Activated B cell treated with CpG ODN at 0.5 μM for 24 hours (primary cell): ENCODE data around the gene ZBTB21. TPM values are rescaled to one million over a fixed set of nuclear protein-coding genes. Genes with fewer than 3 reads are reported as not detected.

ENCODE experiments used
- ATAC-seq: fragments of 200-7000 bp; cut with Tn5 transposase; one replicate; pipeline ENCODE4 v1.10.0; 2021; ENCODE audit warnings: low read depth, mild to moderate bottlenecking, moderate library complexity
- CTCF ChIA-PET: fragments of 350-600 bp; sonication (Branson Sonifier 250); formaldehyde crosslinking; loops from one replicate; lab custom pipeline; 2021; ENCODE audit warnings: antibody characterized with exemption; lab: Charles Lee
- POLR2A ChIA-PET: fragments of 350-600 bp; sonication (Branson Sonifier 250); formaldehyde crosslinking; loops from one replicate; lab custom pipeline; 2021; ENCODE audit warnings: antibody characterized with exemption; lab: Charles Lee
- DNase-seq: peaks from one replicate; pipeline ENCODE4 v3.0.0; 2022
- H3K27ac Mint-ChIP-seq: one replicate; pipeline ENCODE4 v1.8.0; 2020; ENCODE audit warnings: mixed read lengths
- H3K27me3 Mint-ChIP-seq: one replicate; pipeline ENCODE4 v1.8.0; 2021; ENCODE audit warnings: mixed read lengths
- H3K36me3 Mint-ChIP-seq: one replicate; pipeline ENCODE4 v1.8.0; 2021; ENCODE audit warnings: low read depth, mixed read lengths
- H3K4me1 Mint-ChIP-seq: one replicate; pipeline ENCODE4 v1.8.0; 2021; ENCODE audit warnings: mixed read lengths
- H3K4me3 Mint-ChIP-seq: one replicate; pipeline ENCODE4 v1.8.0; 2020; ENCODE audit warnings: mild to moderate bottlenecking, mixed read lengths
- H3K9me3 Mint-ChIP-seq: one replicate; pipeline ENCODE4 v1.8.0; 2020; ENCODE audit warnings: mixed read lengths
- CTCF ChIP-seq: fragments of 200-600 bp; IDR thresholded peaks from one replicate; pipeline ENCODE4 v1.8.0; 2022; ENCODE audit warnings: antibody characterized with exemption, mild to moderate bottlenecking
- intact Hi-C: fragments of 100-400 bp; cut with micrococcal nuclease; formaldehyde crosslinking; loops from one replicate; pipeline ENCODE4 v1.15.1; 2024
- total RNA-seq: library from RNA; stranded (reverse); gene quantifications from 2 replicates; pipeline ENCODE4 v1.2.3, GENCODE V29; 2022

The ZBTB21 gene
- 24.2 and 25.4 TPM in 2 replicates for total RNA-seq

- Mint-ChIP-seq H3K36me3 (peaks cover 27% of the 10 kb centered on the region), H3K9me3 (peaks cover 4% of the 10 kb centered on the region), H3K27me3 (no peaks in the 10 kb centered on the region), H3K4me1 (peaks cover 36% of the 10 kb centered on the region), H3K4me3 (peak within 1 kb of the TSS; percentile 98), H3K27ac (peak within 1 kb of the TSS; percentile 100)
- ChIA-PET POLR2A (interaction anchor here (0.6 to 4.0 kb wide), 15 partner anchors 11 to 640 kb away, joined by 3 to 21 read pairs (median 5); no protein-coding TSS in a partner anchor), CTCF (interaction anchor here (1.9 to 2.6 kb wide), 2 partner anchors 98 to 108 kb away, joined by 8 to 16 read pairs; no protein-coding TSS in a partner anchor)
- DNase-seq (peak; percentile 97), ATAC-seq (peak; percentile 79)
- no peak for TF ChIP-seq CTCF
- intact Hi-C loops = loop anchor here (1.0 to 10.0 kb wide), 9 partner anchors 53 to 643 kb away; partner anchors contain the start of genes C2CD2 and PRDM15
Observed at GRCh38 chr21:42009831-42010506, at the start of gene ZBTB21. ZBTB21 (minus strand) TSS chr21:42010360; CDS start chr21:41994095, 16,265 bp downstream.

GRCh38 chr21:42059721-42060120 is 49.6 kb upstream of the ZBTB21 start:
- Mint-ChIP-seq H3K36me3 (no peaks in the 10 kb centered on the region), H3K9me3 (no peaks in the 10 kb centered on the region), H3K27ac (peak overlapping the region; percentile 24), H3K27me3 (no peaks in the 10 kb centered on the region), H3K4me3 (no peak overlapping the region), H3K4me1 (peaks cover 69% of the 10 kb centered on the region)
- DNase-seq (no peak), ATAC-seq (no peak)
- CTCF ChIA-PET = interaction anchor here (1.3 kb wide), 1 partner anchor 48 kb away, joined by 5 read pairs; no protein-coding TSS in a partner anchor
- intact Hi-C loops = loop anchor here (5.0 to 10.0 kb wide), 7 partner anchors 182 to 827 kb away; partner anchors contain the start of genes MX2 and PRDM15
- POLR2A ChIA-PET = interaction anchor here (0.5 kb wide), 1 partner anchor 1834 kb away, joined by 3 read pairs; no protein-coding TSS in a partner anchor
- TF ChIP-seq CTCF = no peak

GRCh38 chr21:42059141-42059540 is 49.0 kb upstream of the ZBTB21 start:
- no peaks in the 10 kb centered on the region for H3K9me3 Mint-ChIP-seq
- ChIA-PET CTCF (no interaction called here), POLR2A (interaction anchor here (0.5 kb wide), 1 partner anchor 61 kb away, joined by 5 read pairs; no protein-coding TSS in a partner anchor)
- DNase-seq (no peak), ATAC-seq (no peak)
- intact Hi-C loops = no loop called here
- H3K4me3 Mint-ChIP-seq = no peak overlapping the region
- TF ChIP-seq CTCF = no peak
- H3K27me3 Mint-ChIP-seq = no peaks in the 10 kb centered on the region
- peaks cover 63% of the 10 kb centered on the region for H3K4me1 Mint-ChIP-seq
- no peak overlapping the region for H3K27ac Mint-ChIP-seq
- no peaks in the 10 kb centered on the region for H3K36me3 Mint-ChIP-seq

GRCh38 chr21:42058631-42059111 is 48.5 kb upstream of the ZBTB21 start:
- Mint-ChIP-seq H3K27me3 (no peaks in the 10 kb centered on the region), H3K36me3 (no peaks in the 10 kb centered on the region), H3K4me1 (peaks cover 59% of the 10 kb centered on the region), H3K9me3 (no peaks in the 10 kb centered on the region), H3K27ac (peak overlapping the region; percentile 32), H3K4me3 (no peak overlapping the region)
- intact Hi-C loops = no loop called here
- ATAC-seq (no peak), DNase-seq (no peak)
- ChIA-PET POLR2A (interaction anchor here (0.5 kb wide), 1 partner anchor 60 kb away, joined by 5 read pairs; no protein-coding TSS in a partner anchor), CTCF (no interaction called here)
- no peak for TF ChIP-seq CTCF

GRCh38 chr21:42057851-42058437 is 47.8 kb upstream of the ZBTB21 start:
- Mint-ChIP-seq H3K4me3 (no peak overlapping the region), H3K27ac (no peak overlapping the region), H3K4me1 (peaks cover 51% of the 10 kb centered on the region), H3K36me3 (no peaks in the 10 kb centered on the region), H3K9me3 (no peaks in the 10 kb centered on the region), H3K27me3 (no peaks in the 10 kb centered on the region)
- ChIA-PET POLR2A (no interaction called here), CTCF (no interaction called here)
- no peak for ATAC-seq
- no peak for DNase-seq
- no peak for TF ChIP-seq CTCF
- intact Hi-C loops = no loop called here
